ENCODE measurements around the gene ZNF541. TPM values are rescaled to one million over a fixed set of nuclear protein-coding genes. Genes with fewer than 3 reads are reported as not detected.
A peak's percentile ranks its signal among the peaks of the same experiment; 100 is the strongest.

ZNF541 gene
- total and polyA plus RNA-seq, 2 experiments from 2014 or later = 0.26 to 0.42 TPM

DNA sequence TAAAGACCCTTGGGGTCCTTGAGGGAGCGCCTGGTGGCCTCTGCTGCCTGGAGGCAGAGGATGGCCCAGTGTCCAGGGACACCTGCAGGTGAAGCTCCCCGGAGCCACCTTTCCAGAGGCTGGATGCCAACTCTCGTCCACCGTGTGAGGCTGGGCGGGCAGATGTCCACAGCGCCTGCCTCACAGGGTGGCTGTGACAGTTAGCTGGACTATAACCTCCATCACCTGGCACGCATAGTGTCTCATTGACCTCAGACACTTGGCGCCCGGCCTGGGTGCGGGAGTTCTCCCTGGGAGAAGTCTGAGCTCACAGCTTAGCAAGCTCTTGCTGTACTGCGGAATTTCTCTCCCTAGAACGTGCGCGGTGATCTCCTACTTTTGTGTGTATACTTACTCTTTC is 45.8 kb upstream of the ZNF541 start:
- H3K4me3 ChIP-seq = no peak overlapping the region
- peaks cover 18% of the 10 kb centered on the region for H4K20me1 ChIP-seq (replicated peaks; ENCODE audit: insufficient read depth)
- no peak for ATAC-seq
- H3K79me2 ChIP-seq (replicated peaks; ENCODE audit: insufficient read depth) = peaks cover 96% of the 10 kb centered on the region
- H3K4me1 ChIP-seq (ENCODE audit: insufficient read depth) = peaks cover 70% of the 10 kb centered on the region
- H3K27ac ChIP-seq (ENCODE audit: low read depth) = peak overlapping the region; percentile 93; the same call in 1 of the 2 replicates
- no peak overlapping the region for H2AFZ ChIP-seq
- Mint-ChIP-seq H3K27ac (peak overlapping the region; percentile 96), H3K27me3 (ENCODE audit: insufficient read depth, low read depth, poor library complexity) (peaks cover 9% of the 10 kb centered on the region), H3K9me3 (no peaks in the 10 kb centered on the region), H3K36me3 (ENCODE audit: low read depth) (peaks cover 11% of the 10 kb centered on the region), H3K4me3 (no peak overlapping the region), H3K4me1 (peaks cover 58% of the 10 kb centered on the region)
- no peaks in the 10 kb centered on the region for H3K9me2 ChIP-seq (ENCODE audit: insufficient read depth)
- H3F3A ChIP-seq (replicated peaks; ENCODE audit: low read depth) = peaks cover 26% of the 10 kb centered on the region
- H3K27me3 ChIP-seq (ENCODE audit: insufficient read depth) = no peaks in the 10 kb centered on the region
- TF ChIP-seq, protein P1, sequence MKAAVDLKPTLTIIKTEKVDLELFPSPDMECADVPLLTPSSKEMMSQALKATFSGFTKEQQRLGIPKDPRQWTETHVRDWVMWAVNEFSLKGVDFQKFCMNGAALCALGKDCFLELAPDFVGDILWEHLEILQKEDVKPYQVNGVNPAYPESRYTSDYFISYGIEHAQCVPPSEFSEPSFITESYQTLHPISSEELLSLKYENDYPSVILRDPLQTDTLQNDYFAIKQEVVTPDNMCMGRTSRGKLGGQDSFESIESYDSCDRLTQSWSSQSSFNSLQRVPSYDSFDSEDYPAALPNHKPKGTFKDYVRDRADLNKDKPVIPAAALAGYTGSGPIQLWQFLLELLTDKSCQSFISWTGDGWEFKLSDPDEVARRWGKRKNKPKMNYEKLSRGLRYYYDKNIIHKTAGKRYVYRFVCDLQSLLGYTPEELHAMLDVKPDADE (IDR thresholded peaks at IDR 0.05) = no peak
- TF ChIP-seq STAT1 (IDR thresholded peaks at IDR 0.05; ENCODE audit: unreplicated experiment) (no peak), POLR2AphosphoS5 (IDR thresholded peaks at IDR 0.05; ENCODE audit: low read depth) (no peak), ZNF462 (CRISPR knock-in tag; IDR thresholded peaks at IDR 0.05) (no peak), JUNB (IDR thresholded peaks at IDR 0.05; ENCODE audit: unreplicated experiment) (no peak), EZH2 (IDR thresholded peaks at IDR 0.05; ENCODE audit: low read depth, unreplicated experiment) (no peak), ZNF331 (CRISPR knock-in tag; IDR thresholded peaks at IDR 0.05; ENCODE audit: low read depth) (no peak), CREB1 (CRISPR knock-in tag; IDR thresholded peaks at IDR 0.05; ENCODE audit: low read depth) (no peak), REST (IDR thresholded peaks at IDR 0.05; ENCODE audit: unreplicated experiment) (no peak), NANOG (IDR thresholded peaks at IDR 0.05; ENCODE audit: borderline replicate concordance) (no peak), EZH2phosphoT487 (IDR thresholded peaks at IDR 0.05; ENCODE audit: unreplicated experiment) (no peak), ZNF114 (CRISPR knock-in tag; IDR thresholded peaks at IDR 0.05) (no peak)
- TF ChIP-seq, protein P2, sequence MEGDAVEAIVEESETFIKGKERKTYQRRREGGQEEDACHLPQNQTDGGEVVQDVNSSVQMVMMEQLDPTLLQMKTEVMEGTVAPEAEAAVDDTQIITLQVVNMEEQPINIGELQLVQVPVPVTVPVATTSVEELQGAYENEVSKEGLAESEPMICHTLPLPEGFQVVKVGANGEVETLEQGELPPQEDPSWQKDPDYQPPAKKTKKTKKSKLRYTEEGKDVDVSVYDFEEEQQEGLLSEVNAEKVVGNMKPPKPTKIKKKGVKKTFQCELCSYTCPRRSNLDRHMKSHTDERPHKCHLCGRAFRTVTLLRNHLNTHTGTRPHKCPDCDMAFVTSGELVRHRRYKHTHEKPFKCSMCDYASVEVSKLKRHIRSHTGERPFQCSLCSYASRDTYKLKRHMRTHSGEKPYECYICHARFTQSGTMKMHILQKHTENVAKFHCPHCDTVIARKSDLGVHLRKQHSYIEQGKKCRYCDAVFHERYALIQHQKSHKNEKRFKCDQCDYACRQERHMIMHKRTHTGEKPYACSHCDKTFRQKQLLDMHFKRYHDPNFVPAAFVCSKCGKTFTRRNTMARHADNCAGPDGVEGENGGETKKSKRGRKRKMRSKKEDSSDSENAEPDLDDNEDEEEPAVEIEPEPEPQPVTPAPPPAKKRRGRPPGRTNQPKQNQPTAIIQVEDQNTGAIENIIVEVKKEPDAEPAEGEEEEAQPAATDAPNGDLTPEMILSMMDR (conservative IDR thresholded peaks at IDR 0.05; ENCODE audit: low read depth in 2 of 2) = no peak
- H3K4me2 ChIP-seq = peak overlapping the region; percentile 60
- no peaks in the 10 kb centered on the region for H3K36me3 ChIP-seq (ENCODE audit: insufficient read depth)
- DNase-seq (ENCODE audit: low spot score) = no peak

Measured in GM23338 (cell line).